B cell (primary cell): Measurements from ENCODE around the gene RNU1-2.

Source experiments
- CTCF ChIP-seq: fragments of 200-600 bp; IDR thresholded peaks from one replicate; pipeline ENCODE4 v1.8.0; 2022; ENCODE audit warnings: antibody characterized with exemption, mild to moderate bottlenecking
- EZH2 ChIP-seq: IDR thresholded peaks from 2 replicates; pipeline ENCODE4 v1.6.1; 2012; ENCODE audit warnings: borderline replicate concordance, low read depth, mild to moderate bottlenecking, moderate library complexity, low read length; ENCODE audit not compliant: insufficient read depth, poor library complexity, severe bottlenecking

GRCh38 chr1:16886860-16887605, 8.7 kb upstream of the RNU1-2 start:
- TF ChIP-seq CTCF (no peak), EZH2 (no peak)
